Keratinocyte (primary cell): Measurements from ENCODE around the gene PRAMEF12. TPM values are rescaled to one million over a fixed set of nuclear protein-coding genes. Genes with fewer than 3 reads are reported as not detected.

Source experiments
- DNase-seq: peaks from one replicate; pipeline ENCODE4 v3.0.0-alpha.2; 2011; ENCODE audit warnings: low read depth, missing footprints, low spot score
- FAIRE-seq: peaks from 2 replicates; lab custom pipeline; 2011; peaks lifted over from hg19 to GRCh38; lab: Jason Lieb, UNC
- H2AFZ ChIP-seq: 2 replicates; pipeline ENCODE4 v1.6.0; 2012; ENCODE audit warnings: low read length, control low read depth, inconsistent platforms; ENCODE audit not compliant: control insufficient read depth
- H3K27ac ChIP-seq: 2 replicates; pipeline ENCODE4 v1.5.1; 2011; ENCODE audit warnings: low read length; ENCODE audit not compliant: control insufficient read depth, insufficient read depth
- H3K27me3 ChIP-seq: 3 replicates; pipeline ENCODE4 v1.6.0; 2011; ENCODE audit warnings: low read length; ENCODE audit not compliant: control insufficient read depth, insufficient read depth; ENCODE audit errors: extremely low read depth
- H3K36me3 ChIP-seq, 2 experiments: 2 replicates in 1 of 2; 3 replicates in 1 of 2; pipeline ENCODE4 v1.5.1; 2011; ENCODE audit warnings: low read length in 2 of 2, mild to moderate bottlenecking in 1 of 2; ENCODE audit not compliant: control insufficient read depth in 2 of 2, insufficient read depth in 2 of 2; ENCODE audit errors: extremely low read depth in 1 of 2
- H3K4me1 ChIP-seq: 3 replicates; pipeline ENCODE4 v1.5.1; 2011; ENCODE audit warnings: low read length; ENCODE audit not compliant: control insufficient read depth, insufficient read depth; ENCODE audit errors: extremely low read depth
- H3K4me2 ChIP-seq: 3 replicates; pipeline ENCODE4 v1.6.0; 2011; ENCODE audit warnings: low read depth, low read length; ENCODE audit not compliant: control insufficient read depth, insufficient read depth; ENCODE audit errors: extremely low read depth
- H3K4me3 ChIP-seq, 3 experiments: fragments of 200-600 bp in 1 of 3; sonication (generic) in 1 of 3; 2 replicates in 2 of 3; 3 replicates in 1 of 3; pipeline ENCODE4 v1.5.1; 2011 to 2016; ENCODE audit warnings: low read length in 3 of 3, mild to moderate bottlenecking in 3 of 3, control low read depth in 2 of 3, inconsistent platforms in 1 of 3, low read depth in 1 of 3, mixed read lengths in 1 of 3, mixed run types in 1 of 3, moderate library complexity in 1 of 3; ENCODE audit not compliant: control insufficient read depth in 2 of 3, insufficient read depth in 2 of 3; ENCODE audit errors: extremely low read depth in 1 of 3
- H3K79me2 ChIP-seq: 2 replicates; pipeline ENCODE4 v1.6.0; 2012; ENCODE audit warnings: low read length; ENCODE audit not compliant: control insufficient read depth, insufficient read depth
- H3K9ac ChIP-seq: 3 replicates; pipeline ENCODE4 v1.6.0; 2011; ENCODE audit warnings: low read length; ENCODE audit not compliant: control insufficient read depth, insufficient read depth; ENCODE audit errors: extremely low read depth
- H3K9me1 ChIP-seq: 3 replicates; pipeline ENCODE4 v1.6.0; 2011; ENCODE audit warnings: low read length; ENCODE audit not compliant: control insufficient read depth, insufficient read depth; ENCODE audit errors: extremely low read depth
- H3K9me3 ChIP-seq: 2 replicates; pipeline ENCODE4 v1.5.1; 2012; ENCODE audit warnings: low read depth, low read length; ENCODE audit not compliant: control insufficient read depth
- H4K20me1 ChIP-seq: 3 replicates; pipeline ENCODE4 v1.6.0; 2011; ENCODE audit warnings: low read length; ENCODE audit not compliant: control insufficient read depth, insufficient read depth; ENCODE audit errors: extremely low read depth
- CTCF ChIP-seq, 3 experiments: IDR thresholded peaks in 1 of 3; conservative IDR thresholded peaks in 1 of 3; optimal IDR thresholded peaks in 1 of 3; 2 replicates in 2 of 3; 3 replicates in 1 of 3; pipeline versions ENCODE3 to v1.5.1; 2011; ENCODE audit warnings: low read length in 3 of 3, mild to moderate bottlenecking in 3 of 3, moderate library complexity in 2 of 3, control low read depth in 1 of 3, inconsistent platforms in 1 of 3; ENCODE audit not compliant: insufficient read depth in 2 of 3; ENCODE audit errors: extremely low read depth in 1 of 3
- EZH2 ChIP-seq: IDR thresholded peaks from one replicate; pipeline ENCODE4 v1.6.1; 2012; ENCODE audit warnings: inconsistent platforms, mild to moderate bottlenecking, low read length, moderate library complexity
- dilution Hi-C: fragments of 300-500 bp; cut with MboI; formaldehyde crosslinking; loops from one replicate; pipeline ENCODE4 v1.7.0; 2020; ENCODE audit warnings: low sequenced_read_pairs; ENCODE audit not compliant: extremely low pct_ligation_motif_present
- polyA plus RNA-seq, 5 experiments: library from polyadenylated mRNA; depleted of rRNA in 3 of 5; stranded (reverse) in 3 of 5; stranded (forward) in 1 of 5; unstranded in 1 of 5; fragments of >200 nt; gene quantifications; 1 replicate in 1 of 5; 2 replicates in 3 of 5; 3 replicates in 1 of 5; pipeline versions ENCODE4 v1.2.1 to v1.2.3, GENCODE V29; 2011 to 2012; ENCODE audit warnings: missing spikeins in 2 of 5, low read depth in 1 of 5, low replicate concordance in 1 of 5

PRAMEF12 gene
- polyA plus RNA-seq, 1 donor (not counting 4 experiments of a cell fraction or from before 2014, with no cell fraction given): not detected

GRCh38 chr1:12760256-12760795, 13.2 kb upstream of the PRAMEF12 start:
- DNase-seq (no peak), FAIRE-seq (no peak)
- Histone ChIP-seq H2AFZ (no peak overlapping the region), H3K4me2 (no peak overlapping the region), H3K9me3 (no peaks in the 10 kb centered on the region), H3K4me3 (no peak overlapping the region), H3K27ac (no peak overlapping the region), H3K36me3 (no peaks in the 10 kb centered on the region), H3K9me1 (no peaks in the 10 kb centered on the region), H3K4me1 (no peaks in the 10 kb centered on the region), H3K9ac (no peak overlapping the region), H3K27me3 (no peaks in the 10 kb centered on the region), H4K20me1 (no peaks in the 10 kb centered on the region), H3K79me2 (no peaks in the 10 kb centered on the region)
- dilution Hi-C loops: no loop called here
- TF ChIP-seq EZH2 (no peak), CTCF (optimal IDR thresholded peaks at IDR 0.05 in 1 of 3, IDR thresholded peaks at IDR 0.05 in 1 of 3, conservative IDR thresholded peaks at IDR 0.05 in 1 of 3; ENCODE audit: extremely low read depth in 1 of 3, insufficient read depth in 2 of 3, low read length in 3 of 3) (peak in 1 of 3 experiments; percentile 13)

DNA sequence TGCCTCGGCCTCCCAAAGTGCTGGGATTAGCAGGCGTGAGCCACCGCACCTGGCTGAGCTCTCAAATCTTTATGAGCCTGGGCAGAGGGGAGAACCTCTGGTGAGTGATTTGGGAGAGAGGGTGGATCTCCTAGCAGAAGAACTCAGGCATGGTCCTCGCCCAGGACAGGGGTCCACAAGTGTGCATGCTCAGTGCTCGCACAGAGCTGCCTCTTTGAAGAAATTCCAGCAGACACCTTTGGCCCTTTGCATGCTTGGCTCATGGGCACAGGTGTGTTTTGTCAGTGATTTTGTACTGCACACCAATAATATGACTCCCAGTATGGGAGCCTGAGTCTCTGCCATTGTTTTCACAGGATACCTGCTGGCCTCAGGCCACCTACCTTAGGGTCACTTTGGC, 11.8 kb upstream of the PRAMEF12 start:
- H3K9me3 ChIP-seq: no peaks in the 10 kb centered on the region
- H3K4me3 ChIP-seq: no peak overlapping the region
- no peaks in the 10 kb centered on the region for H3K9me1 ChIP-seq
- no peak for TF ChIP-seq EZH2
- no peak for TF ChIP-seq CTCF (optimal IDR thresholded peaks at IDR 0.05 in 1 of 3, IDR thresholded peaks at IDR 0.05 in 1 of 3, conservative IDR thresholded peaks at IDR 0.05 in 1 of 3; ENCODE audit: extremely low read depth in 1 of 3, insufficient read depth in 2 of 3, low read length in 3 of 3)
- no peak overlapping the region for H3K9ac ChIP-seq
- no peaks in the 10 kb centered on the region for H3K36me3 ChIP-seq
- H4K20me1 ChIP-seq: no peaks in the 10 kb centered on the region
- H3K27ac ChIP-seq: no peak overlapping the region
- dilution Hi-C loops: no loop called here
- no peaks in the 10 kb centered on the region for H3K79me2 ChIP-seq
- DNase-seq: no peak
- H3K4me1 ChIP-seq: no peaks in the 10 kb centered on the region
- H2AFZ ChIP-seq: no peak overlapping the region
- no peaks in the 10 kb centered on the region for H3K27me3 ChIP-seq
- H3K4me2 ChIP-seq: no peak overlapping the region
- no peak for FAIRE-seq
